T-helper 2 cell (primary cell): ENCODE results near the gene IL1RAPL1.

Experiments
- DNase-seq, 5 experiments: peaks; one replicate each; pipeline versions ENCODE4 v3.0.0 to v3.0.0-alpha.2; 2012 to 2022

IL1RAPL1 gene

DNA sequence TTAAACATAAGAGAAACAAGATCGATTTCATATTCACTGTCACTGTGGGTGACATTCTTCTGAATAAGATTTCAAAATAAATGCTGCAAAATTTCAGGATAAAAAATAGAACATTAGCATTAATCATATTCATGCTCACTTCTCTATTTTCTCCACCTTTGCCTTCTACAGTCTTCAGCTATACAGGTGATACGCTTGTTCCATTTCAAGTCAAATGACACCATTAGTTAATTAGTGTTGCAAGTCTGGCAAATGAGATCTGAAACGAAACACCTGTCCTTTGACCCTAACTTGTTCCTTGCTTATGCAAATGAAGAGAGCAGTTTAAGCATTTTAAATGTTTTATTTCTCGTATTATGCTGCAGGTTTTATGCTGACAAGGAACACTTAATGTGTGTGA, 960.6 kb downstream of the IL1RAPL1 start:
- no peak for DNase-seq

DNA sequence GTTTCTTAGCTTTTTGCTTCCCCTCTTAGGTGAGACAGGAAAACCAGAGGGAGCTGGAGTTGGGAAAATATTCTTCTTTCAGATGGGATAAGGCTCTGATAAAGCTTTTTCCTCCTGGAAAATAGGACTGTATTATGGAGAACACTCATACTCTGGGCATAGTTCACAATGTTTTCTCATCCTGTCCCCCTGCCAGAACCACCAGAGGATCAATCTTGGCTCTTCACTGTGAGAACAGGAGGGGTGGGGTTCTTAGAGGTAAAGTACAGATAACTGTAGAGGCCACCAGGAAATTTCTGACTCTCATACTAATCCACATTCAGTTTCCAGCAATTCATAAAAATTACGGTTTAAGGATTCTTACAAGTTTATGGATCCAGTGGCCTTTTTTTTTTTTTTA, 966.3 kb downstream of the IL1RAPL1 start:
- DNase-seq: no peak

DNA sequence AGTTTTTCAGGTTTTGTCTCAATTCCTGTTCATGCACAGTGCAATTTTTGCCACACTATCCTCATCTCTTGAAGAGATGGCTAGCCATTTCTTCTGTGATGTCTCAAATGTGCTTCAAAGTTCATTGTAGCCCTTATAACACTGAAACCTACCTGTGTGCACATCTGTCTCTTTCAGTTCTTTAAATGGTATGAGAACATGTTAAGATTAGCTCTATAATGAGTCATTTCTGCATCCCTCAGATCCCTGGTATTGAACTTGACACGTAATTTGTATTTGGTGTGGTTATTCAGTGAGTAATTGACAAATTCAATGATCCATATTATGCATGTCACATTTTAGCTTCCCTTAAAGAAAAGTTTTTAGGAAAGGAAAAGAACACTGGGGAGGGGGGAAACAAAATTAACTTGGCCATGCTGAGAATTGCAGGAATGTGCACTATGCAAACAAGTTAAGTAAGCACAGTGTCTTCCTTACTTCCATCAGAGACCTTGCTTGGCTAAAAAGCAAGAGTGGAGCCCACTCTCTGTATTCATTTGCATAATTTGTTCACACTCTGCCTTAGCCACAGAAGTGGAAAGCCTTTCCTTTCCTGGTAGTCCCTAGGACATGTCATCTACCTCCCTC, 968.3 kb downstream of the IL1RAPL1 start:
- DNase-seq: peak in 1 of 5 experiments; percentile 18

DNA sequence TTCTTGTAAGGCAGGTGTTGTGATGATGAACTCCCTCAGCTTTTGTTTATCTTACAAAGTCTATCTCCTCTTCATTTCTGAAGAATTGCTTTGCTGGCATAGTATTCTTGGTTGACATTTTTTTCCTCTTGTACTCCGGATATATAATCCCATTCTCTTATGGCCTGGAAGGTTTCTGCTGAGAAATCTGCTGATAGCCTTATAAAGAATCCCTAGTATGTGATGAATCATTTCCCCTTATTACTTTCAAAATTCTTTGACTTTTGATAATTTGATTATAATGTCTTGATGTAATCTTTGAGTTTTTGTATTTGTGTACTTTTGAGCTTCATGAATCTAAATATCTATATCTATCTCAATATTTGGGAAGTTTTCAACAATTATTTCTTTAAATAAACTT, 972.8 kb downstream of the IL1RAPL1 start:
- DNase-seq: no peak

DNA sequence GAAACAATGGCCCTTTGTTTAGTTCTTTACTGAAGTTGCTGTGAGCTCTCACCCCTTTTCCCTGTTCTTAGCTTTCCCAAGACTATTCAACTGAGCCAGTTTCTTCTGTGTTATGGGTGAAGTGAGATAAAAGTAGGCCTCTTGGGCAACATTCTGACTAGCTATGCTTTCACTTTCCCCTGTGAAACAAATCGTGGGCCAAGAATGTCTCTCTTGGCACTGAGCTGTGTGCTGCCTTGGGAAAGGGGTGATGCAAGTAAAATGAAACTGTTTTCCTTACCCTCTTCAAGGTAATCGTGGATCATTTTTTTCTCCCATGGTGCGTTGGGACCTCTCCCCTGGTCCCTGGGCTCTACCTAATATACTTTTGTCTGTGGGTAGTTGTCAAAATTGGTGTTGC, 974.2 kb downstream of the IL1RAPL1 start:
- no peak for DNase-seq

DNA sequence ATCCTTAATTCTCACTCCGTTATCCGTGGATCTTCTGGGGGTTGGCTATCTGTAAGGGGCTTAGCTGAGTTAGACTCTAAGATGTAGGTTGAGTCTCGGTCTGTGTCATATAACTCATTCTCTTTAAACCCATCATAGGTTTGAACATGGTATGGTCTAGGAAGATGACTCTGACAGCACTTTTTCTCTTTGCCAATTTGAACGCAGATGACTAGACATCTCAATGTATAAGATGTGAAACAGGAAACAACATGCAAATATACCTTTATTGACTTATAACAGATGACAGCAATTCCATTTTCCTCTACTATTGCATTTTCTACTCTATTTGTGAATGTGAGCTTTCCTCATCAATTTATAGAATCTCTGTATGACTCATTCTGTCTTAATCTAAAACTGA, 993.3 kb downstream of the IL1RAPL1 start:
- no peak for DNase-seq

DNA sequence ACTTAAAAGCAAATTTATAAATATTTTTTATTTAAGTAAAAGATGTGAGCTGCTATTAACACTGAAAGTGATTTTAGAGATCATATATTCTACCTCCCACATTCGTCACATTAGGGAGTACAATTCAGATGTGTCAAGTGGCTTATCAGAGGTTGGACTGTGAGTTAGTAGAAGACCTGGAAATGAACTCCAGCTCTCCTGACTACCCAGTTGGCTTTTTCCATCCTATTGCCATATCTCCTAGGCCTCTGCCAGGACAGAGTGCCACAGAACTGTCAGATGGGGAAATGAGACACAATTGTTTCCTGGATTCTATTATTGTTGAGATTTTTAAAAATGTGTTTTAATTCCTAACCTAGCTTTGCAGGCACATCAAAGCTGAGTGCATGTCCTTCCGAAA, 994.0 kb downstream of the IL1RAPL1 start:
- no peak for DNase-seq

DNA sequence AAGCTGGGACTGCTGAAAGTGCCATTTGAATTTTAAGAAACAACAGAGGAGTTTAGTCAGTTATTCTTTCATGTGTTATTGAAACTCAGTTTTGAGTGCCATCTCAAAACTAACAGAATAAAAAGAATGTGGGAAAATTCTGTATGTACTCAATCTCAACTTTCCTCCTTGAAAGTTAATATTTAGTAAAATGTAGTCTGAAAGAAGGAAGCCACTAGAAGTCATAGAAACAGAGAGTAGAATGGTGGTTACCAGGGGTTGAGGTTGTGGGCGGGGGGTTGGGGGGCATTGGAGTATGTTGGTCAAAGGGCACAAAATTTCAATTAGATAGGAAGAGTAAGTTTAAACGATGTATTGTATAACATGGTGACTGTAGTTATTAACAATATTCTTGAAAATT, 999.9 kb downstream of the IL1RAPL1 start:
- DNase-seq: no peak

DNA sequence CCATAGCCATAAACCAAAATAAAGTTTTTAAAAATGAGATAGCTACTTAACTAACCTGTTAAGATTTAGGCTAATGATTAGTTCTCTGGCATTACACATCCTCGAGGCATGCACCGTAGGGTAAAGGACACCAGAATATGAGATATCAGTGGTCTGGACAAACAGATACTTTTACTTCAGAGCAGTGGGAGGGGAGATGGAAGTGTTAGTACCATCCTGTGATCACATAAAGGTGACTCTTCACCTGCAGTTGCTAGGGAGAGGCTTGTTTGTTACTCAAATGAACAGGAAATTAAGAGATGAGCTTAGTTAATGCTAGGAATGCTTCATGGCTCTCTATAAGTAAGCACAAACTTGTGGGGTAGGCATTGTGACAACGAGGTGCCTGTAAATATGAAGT, 1003.7 kb downstream of the IL1RAPL1 start:
- DNase-seq: no peak

DNA sequence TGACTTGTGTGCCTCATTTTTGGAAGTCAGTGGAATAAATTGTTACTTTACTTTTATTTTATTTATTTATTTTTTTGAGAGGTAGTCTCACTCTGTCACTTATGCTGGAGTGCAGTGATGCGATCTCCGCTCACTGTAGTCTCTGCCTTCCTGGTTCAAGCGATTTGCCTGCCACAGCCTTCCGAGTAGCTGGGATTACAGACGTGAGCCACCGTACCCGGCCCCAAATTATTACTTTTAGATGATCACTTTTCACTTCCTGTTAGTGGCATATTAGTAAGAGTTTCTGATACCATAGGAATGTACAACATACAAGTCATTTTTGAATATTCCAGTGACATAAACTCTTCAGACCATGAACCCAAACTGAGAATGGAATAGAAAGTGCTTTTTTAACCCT, 1017.1 kb downstream of the IL1RAPL1 start:
- DNase-seq: no peak

DNA sequence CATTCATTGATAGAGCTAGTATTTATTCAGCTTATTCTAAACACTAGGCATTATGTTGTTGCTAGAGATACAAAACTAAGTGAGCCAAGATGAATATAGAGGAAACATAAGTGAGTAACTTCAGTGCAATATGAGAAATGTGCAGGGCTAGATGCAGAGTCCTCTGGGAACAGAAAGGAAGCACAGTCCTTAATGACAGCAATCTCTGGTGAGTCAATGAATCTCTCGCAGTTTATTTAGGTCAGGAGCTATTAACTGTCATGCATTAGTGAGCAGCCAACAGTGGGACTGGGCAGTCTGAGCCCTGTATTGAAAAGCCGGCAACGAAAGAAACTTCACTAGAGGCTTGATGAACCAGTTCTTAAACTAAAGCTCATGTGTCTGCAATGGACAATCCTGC, 1030.0 kb downstream of the IL1RAPL1 start:
- no peak for DNase-seq

DNA sequence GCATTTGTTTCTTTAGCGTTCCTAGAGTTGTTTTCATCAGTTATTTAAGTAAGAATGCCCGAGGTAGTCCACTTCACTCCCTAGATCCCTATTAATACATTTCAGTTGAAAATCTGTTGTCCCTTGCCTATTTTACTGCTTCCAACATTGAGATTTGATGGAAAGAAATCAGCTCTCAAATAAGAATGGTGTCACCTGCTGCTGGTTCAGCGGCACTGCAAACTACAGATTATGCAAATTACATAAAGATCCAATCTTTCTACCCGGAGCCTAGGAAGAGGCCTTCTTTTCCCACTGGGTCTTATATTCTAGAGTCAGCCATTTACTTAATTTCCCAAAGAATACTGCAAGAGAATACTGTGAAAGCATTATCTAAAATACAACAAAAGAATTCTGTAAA, 1030.5 kb downstream of the IL1RAPL1 start:
- DNase-seq: no peak

DNA sequence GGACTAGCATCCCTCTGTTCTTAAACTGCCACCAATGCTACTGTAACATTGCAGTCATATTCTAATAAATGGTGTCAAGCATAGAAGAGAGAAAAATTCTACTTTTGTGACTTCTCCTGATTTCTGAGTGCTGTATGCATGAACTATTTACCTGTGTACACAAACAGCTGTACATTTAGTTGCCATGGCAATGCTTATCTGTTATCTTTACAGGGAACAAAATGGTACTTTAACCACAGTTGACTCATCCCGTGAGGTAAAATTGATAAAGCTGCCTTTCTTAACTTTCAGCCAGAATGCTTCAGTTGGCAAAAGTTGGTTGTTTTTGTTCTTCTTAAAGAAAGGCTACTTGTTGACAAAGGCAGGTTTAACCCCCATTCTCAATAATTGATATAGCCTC, 1040.6 kb downstream of the IL1RAPL1 start:
- peak in 1 of 5 experiments; percentile 46 for DNase-seq

DNA sequence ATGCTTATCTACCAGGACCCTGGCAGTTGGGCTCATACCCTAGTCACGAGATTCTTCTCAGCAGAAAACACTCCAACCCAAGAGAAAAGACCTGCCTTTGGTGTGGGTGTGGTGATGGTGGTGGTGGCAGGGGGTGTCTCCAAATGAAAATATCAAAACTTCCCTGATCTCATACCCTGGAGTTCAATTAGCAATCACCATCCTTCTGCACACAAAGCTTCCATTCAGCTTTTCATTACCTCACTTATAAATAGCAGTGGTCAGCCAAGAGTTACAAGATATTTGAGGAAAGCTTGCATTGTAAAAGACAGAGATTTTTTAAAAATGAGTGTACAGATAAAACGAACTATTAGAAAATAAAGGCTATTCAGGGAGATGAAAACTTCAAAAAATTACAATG, 1047.3 kb downstream of the IL1RAPL1 start:
- no peak for DNase-seq

DNA sequence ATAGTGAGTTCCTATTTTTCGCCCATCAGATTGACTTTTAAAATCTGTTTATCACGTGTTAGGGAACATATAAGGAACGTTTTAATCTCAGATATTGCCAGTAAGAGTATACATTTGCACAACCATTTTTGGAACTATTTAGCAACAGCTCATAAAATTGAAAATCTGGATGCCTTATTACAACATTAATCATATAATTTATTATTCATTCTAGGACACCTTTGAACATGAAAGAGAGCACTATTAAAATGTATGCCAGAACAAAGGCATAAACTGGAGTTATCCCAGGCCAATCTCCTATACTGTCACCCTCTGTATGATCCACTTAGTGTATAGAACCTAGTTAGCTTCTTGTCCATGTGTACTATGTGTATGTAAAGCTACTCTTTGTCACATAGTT, 1049.1 kb downstream of the IL1RAPL1 start:
- DNase-seq: no peak

DNA sequence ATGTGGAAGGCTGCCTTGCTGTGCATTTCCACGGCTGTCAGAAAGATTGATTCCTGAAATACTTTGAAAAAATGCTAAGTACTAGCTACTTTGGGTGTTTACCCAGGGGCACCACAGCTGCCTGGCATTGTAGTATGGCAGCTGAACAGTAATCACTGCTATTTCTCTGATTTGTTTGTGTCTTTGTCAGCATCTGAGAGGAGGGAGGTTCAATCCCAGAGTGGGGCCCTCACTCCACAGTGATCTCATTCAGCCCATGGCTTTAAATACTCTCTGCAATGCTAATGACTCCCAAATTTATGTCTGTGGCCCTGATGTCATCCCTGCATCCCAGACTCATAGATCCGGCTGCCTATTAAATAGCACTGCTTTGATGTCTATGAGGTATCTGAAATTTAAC, 1052.9 kb downstream of the IL1RAPL1 start:
- no peak for DNase-seq

DNA sequence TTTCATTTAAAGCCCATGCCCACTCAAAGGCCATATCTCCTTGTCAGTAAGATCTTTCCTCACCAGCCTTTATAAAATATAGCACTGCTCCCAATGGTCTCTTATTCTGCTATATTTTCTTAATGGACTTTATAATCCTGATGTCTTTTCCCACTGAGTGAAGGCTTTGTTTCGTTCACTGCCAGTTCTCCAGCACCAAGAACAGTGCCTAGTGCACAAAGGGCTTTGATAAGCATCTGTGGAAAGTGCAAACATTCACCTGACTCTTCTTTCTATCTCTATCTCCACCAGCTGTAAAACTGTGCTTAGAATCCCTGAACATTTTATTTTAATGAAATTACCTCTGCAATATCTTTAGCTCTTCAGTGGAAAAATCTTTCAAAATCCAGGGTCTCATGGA, 1054.2 kb downstream of the IL1RAPL1 start:
- DNase-seq: no peak

DNA sequence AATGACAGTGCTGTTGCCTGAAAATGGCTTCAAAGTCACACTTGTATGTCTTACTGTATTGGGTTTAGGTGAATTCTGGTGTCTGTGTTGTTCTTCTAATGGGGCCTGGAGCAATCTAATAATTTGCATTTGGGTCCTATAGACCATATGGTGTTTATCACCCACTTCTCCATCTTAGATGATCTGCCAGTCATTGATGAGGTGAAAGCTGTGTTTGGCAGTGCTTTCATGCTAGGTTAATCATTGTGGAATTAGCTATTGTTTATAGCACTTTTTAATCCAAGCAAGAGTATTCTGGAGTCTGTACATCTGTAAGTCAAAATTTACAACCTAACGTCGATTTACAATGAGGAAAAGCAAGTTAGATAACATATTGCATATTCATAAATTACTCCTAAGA, 1055.9 kb downstream of the IL1RAPL1 start:
- no peak for DNase-seq

DNA sequence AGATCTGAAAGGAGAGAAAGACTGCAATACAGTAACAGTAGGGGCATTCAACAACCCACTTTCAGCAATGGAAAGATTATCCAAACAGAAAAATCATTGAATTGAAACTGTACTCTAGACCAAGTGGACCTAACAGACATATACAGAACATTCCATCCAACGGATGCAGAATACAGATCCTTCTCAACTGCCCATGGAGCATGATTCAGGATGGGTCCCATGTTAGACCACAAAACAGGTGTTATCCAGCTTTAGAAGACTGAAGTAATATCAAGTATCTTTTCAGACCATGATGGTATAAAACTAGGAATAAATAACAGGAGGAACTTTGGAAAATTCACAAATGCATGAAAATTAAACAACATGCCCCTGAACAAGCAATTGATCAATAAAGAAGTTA, 1060.9 kb downstream of the IL1RAPL1 start:
- no peak for DNase-seq

DNA sequence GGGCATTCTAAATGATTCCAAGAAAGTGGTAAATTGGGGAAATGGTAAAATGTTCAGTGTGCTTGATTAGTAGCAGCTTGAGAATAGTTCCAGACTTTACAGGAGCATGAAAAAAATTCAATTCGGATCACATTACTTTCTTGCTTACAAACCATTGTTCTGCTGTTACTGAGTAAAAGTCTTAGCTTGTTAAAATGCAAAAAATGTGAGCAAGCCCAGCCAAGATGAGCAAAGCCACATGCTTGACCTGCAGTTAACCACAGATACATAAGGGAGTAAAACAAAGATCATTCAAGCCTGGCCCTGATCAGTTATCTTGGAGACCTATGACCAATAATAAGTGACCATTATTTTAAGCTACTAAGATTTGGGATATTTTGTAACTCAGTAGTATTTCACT, 1065.2 kb downstream of the IL1RAPL1 start:
- DNase-seq: no peak

DNA sequence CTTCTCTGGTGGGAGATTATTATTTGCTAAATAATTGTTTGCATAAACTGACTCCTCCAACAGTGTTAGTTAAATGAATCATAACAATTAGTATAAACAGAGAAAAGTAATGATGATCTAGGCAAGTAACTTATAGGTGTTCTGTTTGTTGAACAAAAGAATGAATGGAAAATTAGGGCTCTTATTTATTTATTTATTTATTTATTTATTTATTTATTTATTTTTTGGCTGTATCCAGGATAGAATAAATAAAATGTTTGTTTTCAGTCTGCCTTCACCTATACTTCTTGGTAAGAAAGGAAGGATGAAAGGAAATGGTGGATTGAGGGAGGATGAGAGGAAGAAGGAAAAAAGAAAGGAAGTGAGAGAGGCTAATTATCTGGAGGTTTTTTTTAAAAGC, 1066.5 kb downstream of the IL1RAPL1 start:
- DNase-seq: no peak

DNA sequence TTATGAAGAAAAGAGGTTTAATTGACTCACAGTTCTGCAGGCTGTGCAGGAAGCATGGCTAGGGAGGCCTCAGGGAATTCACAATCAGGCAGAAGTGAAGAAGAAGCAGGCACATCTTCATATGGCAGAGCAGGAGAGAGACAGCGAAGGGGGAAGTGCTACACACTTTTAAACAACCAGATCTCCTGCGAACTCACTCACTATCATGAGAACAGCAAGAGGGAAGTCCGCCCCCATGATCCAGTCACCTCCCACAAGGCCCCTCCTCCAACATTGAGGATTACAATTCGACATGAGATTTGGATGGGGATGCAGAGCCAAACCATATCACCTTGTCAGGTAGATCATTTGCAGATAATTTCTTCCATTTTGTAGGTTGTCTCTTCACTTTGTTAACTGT, 1072.7 kb downstream of the IL1RAPL1 start:
- DNase-seq: no peak

DNA sequence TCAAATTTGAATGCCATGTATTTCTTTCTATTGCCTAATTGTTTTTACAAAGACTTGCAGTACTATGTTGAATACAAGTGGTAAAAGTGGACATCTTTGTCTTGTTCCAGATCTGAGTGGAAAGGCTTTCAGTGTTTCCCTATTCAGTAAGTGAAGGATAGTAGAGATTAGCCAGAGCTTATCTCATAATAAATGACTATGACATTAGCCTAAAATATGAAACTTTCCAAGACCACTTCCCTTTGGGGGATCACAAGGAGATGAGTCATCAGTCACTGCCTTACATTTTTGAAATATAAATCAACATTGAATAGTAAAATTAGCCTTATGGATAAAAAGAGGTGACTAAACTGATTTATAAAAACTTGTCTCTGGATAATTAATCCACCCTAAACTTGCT, 1074.0 kb downstream of the IL1RAPL1 start:
- DNase-seq: no peak

DNA sequence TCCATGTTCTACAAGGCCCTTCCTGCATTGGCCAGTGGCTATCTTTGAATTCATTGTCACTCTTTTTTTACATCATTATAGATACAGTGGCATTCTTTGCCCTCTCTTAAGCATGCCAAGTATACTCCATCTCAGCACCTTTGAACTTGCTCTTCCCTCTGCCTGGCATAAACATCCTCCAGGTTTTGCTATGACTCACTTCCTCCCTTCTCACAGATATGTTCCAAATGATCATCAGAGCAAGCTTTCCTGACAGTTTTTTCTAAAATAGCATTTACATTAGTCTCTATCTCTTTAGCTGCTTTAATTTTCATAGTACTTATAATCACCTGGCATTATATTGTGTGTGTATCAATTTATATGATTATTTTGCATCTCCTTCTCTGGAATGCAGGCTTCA, 1074.9 kb downstream of the IL1RAPL1 start:
- DNase-seq: no peak

DNA sequence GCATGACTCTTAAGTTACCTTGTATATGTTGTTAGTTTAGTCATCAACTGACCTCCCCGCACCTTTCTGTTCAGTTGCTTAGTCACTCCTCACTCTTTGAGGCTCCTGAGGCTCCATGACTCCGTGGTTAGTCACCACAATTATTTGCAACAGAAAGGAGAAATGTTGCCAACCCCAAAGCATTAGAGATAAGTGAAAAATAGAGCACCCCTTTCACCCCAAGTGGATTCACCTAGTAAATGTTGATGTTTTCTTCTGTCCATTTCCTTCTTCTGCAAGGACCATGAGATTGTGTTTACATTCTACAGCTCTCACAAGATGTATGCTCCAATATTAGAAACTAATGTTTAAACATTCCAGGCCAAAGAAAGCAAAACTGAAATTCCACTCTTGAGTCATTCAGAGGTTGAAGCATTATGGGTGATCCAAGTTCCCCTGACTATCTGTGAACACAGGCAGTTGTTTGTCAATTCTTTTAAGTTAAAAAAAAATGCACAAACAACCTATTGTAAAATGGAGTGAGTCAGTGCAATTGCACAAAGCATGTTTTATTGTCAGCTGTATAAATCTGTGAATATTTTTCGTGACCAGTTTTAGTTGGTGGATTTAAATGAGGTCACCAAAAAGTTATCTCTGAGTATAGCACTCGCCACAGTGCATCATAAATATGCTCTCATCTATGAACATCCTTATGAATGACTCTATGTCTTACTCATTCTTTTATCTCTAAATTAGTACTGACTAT, 1075.7 kb downstream of the IL1RAPL1 start:
- no peak for DNase-seq
